Midbrain (tissue), 1 donor: ENCODE data around the gene FSD1.
A peak's percentile ranks its signal among the peaks of the same experiment; 100 is the strongest.

Experiments
- DNase-seq: peaks from one replicate; lab custom pipeline; 2025; lab: John Stamatoyannopoulos, UW

Gene FSD1

GRCh38 chr19:4365341-4365740 is 60.9 kb downstream of the FSD1 start:
- DNase-seq = no peak

GRCh38 chr19:4365791-4366665 is 61.6 kb downstream of the FSD1 start:
- no peak for DNase-seq

GRCh38 chr19:4366666-4367335 is 62.4 kb downstream of the FSD1 start:
- no peak for DNase-seq

- no peak for DNase-seq
Observed at GRCh38 chr19:4367336-4367723, 62.9 kb downstream of the FSD1 start.

- no peak for DNase-seq
Observed at GRCh38 chr19:4367781-4368127, 63.4 kb downstream of the FSD1 start.

- no peak for DNase-seq
Observed at GRCh38 chr19:4368128-4368820, 63.9 kb downstream of the FSD1 start.

GRCh38 chr19:4369109-4369887 is 64.9 kb downstream of the FSD1 start:
- no peak for DNase-seq

GRCh38 chr19:4369888-4370260 is 65.5 kb downstream of the FSD1 start:
- peak; percentile 68 for DNase-seq

GRCh38 chr19:4370418-4371041 is 66.1 kb downstream of the FSD1 start:
- DNase-seq = no peak

GRCh38 chr19:4371247-4372164 is 67.1 kb downstream of the FSD1 start:
- DNase-seq = peak; percentile 21

- no peak for DNase-seq
Observed at GRCh38 chr19:4372165-4373012, 68.0 kb downstream of the FSD1 start.

GRCh38 chr19:4373013-4373367 is 68.6 kb downstream of the FSD1 start:
- no peak for DNase-seq
